Hepatic stellate cell (primary cell): ENCODE measurements around the gene ANKH.
A peak's percentile ranks its signal among the peaks of the same experiment; 100 is the strongest.
"Not testable (repeated sequence)": the region's sequence is repeated elsewhere in the genome, so short reads cannot be mapped to it uniquely, and the experiment has no call there.

ENCODE experiments used
- DNase-seq: peaks from one replicate; pipeline ENCODE4 v3.0.0; 2011; ENCODE audit warnings: low spot score

ANKH gene

DNA sequence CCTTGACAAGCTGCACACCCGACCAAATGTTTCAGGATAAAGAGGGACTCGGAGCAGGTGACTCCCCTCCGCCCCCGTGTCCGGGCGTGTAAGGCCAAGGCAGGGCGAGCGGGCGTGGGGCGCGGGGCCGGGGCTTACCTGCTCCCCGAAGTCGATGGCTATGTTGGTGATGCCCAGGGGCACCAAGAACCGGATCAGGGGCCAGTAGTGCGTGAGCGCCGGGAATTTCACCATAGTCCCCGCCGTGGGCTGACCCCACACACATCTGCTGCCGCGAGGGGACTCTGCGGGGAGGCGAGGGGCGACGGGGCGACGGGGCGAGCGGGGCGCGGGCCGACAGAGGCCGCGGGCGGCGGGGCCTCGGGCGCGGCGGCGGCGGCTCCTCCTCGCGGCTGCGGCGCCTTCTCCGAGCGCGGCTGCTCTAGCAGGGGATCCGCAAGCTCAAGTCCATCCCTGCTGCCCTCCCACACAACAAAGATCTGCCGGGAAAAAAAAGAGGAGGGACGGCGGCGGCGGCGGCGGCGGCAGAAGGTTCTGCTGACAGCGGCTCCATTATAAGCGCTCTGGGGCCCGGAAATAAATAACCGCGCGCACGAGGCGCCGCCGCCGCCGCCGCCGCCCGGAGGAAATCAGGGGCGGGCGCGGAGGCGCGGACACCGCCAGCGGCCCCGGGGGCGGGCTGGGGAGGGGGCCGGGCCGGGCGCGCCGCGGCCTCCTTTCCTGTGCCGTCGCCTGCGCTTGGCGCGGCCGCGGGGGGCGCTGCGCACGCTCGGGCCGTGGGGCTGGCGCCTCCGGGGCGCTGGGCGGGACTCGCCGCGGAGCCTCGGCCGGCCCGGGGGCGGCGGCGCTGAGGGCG lies at the start of gene ANKH:
ANKH (minus strand) TSS at position 565 of the 856 bp plus-strand sequence; CDS start at position 234, 331 bp downstream.
- peak; percentile 80 for DNase-seq

GRCh38 chr5:14920121-14920520 lies 48.5 kb upstream of the ANKH start:
- DNase-seq: no peak

DNA sequence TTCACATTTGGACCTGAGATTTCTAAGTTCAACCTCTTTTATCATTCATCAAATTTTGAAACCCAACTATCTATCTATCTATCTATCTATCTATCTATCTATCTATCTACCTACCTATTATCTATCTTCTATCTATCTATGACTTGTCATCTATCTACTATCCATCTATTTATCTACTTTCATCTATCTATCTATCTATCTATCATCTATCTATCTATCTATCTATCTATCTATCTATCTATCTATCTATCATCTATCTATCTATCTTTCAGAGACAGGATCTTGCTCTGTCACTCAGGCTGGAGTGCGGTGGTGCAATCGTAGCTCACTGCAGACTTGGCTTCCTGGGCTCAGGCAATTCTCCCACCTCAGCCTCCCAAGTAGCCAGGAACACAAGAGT lies 47.5 kb upstream of the ANKH start:
- not testable (repeated sequence) for DNase-seq

DNA sequence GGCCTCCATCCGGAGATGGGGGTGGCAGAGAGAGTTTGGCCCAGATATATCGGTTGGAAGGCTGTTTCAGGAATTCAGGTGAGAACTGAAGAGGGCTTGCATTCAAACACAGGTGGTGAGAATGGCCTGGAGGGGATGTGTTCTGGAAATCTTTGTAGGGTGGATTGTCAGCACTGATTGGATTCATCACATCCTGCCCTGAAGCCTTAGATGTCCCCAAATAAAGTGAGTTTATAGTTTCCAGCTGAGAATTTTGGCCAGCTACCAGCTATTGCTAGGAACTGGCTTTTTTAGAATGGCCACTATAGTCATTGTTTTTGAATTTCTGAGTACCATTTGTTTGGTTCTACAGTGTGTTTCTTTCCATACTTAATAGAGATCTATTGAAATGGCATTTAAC lies 46.1 kb upstream of the ANKH start:
- DNase-seq: no peak

DNA sequence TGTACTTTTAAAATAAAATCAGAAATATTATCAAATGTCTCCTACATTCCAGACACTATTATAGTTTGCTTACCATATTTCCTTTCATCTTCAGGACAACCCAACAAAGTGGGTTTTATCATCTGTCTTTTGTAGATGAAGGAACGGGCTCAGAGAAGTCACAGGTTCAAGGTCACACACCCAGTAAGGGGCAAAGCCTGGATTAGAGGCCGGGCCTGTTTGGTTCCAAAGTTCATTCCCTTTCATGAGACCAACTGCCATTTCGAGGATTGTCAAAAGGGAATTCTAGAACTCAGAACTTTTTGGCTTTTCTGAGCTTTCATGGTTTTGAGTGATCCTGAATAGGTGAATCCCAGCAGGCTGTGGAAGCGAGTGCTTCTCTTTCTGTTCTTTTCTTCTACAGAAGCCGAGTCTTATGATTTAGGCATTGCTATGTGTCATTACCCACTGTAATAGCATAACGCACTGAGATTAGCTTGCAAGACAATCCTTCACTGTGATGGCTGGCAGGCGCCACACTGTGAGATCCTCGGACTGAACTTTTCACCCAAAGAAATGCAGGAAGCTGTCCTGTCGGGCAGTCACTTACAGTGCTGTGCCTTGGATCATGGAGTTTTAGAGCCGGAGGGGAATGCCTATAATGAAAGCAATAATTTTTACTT lies 43.8 kb upstream of the ANKH start:
- no peak for DNase-seq

- DNase-seq: peak; percentile 52
Measured at GRCh38 chr5:14914623-14915260, 43.2 kb upstream of the ANKH start.

- no peak for DNase-seq
Measured at GRCh38 chr5:14914193-14914592, 42.6 kb upstream of the ANKH start.

- DNase-seq: no peak
Measured at GRCh38 chr5:14913096-14913495, 41.5 kb upstream of the ANKH start.

GRCh38 chr5:14912206-14912605 lies 40.6 kb upstream of the ANKH start:
- DNase-seq: no peak

GRCh38 chr5:14909369-14909768 lies 37.8 kb upstream of the ANKH start:
- DNase-seq: no peak

- DNase-seq: peak; percentile 7
Measured at GRCh38 chr5:14908172-14908571, 36.6 kb upstream of the ANKH start.

DNA sequence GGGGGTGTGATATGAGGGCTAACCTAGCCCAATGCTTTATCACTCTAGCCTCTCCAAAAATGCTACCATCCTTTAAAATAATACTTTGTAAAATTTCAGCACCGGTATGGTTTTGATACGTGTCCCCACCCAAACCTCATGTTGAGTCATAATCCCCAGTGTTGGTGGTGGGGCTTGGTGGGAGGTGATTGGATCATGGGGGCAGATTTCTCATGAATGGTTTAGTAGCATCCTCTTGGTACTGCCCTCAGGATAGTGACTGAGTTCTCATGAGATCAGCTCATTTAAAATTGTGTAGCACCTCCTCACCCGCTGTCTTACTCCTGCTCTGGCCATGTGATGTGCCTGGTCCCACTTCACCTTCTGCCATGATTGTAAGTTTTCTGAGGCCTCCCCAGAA lies 35.0 kb upstream of the ANKH start:
- DNase-seq: no peak

DNA sequence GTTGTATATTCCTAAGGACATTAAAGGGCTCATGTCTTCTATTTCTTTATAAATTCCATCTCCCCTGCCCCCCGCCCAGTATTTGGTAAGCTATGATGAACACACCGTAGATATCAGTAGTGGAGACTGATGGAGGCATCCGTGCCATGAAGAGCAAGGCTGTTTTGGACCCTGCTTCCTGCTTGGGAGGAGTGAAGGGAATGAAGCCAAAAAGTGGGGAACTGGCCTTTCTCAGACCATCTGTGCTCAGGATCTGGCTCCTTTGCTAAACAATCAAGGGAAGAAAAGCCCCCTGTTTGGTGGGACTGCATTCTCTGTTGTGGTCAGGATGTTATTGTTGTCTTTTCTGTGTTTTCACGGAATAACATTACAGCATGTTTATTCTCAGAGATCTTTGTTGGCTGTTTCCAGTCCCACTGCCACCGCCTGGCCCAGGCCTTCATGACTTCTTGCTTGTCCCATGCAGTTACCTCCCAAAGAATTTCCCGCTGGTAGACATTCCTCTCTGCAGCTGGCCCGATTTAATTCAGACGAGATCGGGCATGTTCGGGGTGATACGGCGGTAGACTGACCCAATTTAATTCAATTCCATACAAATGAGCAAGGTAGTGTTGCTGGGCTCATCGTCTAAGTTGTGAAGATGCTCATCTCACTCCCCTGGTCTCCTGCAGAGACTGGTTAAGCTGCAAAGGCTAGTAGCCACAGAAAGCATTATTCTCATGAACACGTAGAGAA lies 31.4 kb upstream of the ANKH start:
- DNase-seq: no peak

- peak; percentile 73 for DNase-seq
Measured at GRCh38 chr5:14901462-14902051, 30.0 kb upstream of the ANKH start.

DNA sequence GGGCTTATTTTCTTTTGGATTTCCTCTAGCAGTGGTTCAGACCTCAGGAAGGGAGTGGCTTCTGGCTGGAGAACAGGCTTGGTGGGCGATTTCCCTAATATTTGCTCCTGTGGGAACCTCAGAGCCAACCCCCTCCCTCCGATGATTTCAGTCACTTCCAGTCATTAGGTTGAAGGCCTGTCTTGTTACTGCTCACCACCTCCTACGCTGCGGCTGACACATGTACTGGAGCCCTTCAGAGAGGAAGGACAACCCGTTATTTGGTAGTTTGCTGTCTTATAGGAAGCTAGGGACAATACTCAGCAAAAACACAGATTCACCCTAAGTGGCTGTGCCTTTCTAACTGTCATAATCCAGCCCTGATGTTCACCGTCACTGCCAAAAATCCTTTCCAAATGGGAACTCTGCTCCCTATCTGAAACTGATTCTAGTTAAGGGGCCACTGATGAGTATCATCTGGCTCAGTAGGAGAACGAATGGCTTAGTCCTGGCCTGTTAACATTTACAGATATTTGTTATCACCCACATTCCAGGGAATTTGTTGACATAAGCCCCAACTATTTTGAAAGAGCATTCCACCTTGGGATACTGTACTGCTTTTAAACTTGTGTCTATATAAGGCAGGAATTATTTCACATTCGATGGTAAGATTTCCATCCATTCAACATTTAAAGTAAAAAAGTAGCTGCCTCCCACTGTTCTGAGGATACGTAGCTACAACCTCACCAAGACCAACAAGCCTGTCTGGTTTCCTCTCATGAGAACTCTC lies 29.3 kb upstream of the ANKH start:
- peak; percentile 63 for DNase-seq

DNA sequence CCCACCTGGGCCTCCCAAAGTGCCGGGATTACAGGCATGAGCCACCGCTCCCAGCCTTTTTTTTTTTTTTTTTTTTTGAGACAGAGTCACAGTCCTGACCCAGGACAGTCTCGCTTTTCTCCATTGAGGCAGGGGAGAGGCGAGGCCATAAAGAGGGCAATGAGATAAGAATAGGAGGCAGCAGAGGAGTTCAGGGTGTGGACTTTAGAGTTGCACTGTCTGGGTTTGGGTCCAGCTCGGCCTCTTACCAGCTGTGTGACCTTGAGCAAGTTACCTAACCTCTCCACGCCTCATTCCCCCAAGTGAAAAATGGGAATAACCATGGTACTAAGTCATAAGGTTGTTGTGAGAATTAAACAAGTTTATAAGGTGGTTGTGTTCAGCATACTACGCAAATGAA lies 24.6 kb upstream of the ANKH start:
- no peak for DNase-seq

GRCh38 chr5:14895301-14895700 lies 23.7 kb upstream of the ANKH start:
- no peak for DNase-seq

- no peak for DNase-seq
Measured at GRCh38 chr5:14894748-14895147, 23.2 kb upstream of the ANKH start.

DNA sequence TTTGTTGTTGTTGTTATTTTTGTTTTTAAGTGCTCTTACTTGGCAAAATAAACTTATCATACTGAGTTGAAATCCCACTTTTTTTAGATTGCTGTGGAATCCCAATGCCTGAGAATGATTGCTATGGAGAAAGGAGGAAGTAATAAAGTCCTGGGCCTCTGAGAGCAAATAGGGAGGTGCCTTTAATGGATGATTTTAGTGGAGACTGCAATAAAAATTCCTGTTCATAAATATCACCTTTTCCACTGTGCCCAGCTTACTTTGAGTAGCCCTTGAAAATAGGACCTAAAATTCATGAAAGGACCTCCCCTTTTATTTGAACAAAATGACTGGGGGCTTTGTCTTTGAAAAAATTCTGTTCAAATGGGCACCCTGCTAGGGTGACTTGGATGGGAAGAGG lies 21.8 kb upstream of the ANKH start:
- no peak for DNase-seq

DNA sequence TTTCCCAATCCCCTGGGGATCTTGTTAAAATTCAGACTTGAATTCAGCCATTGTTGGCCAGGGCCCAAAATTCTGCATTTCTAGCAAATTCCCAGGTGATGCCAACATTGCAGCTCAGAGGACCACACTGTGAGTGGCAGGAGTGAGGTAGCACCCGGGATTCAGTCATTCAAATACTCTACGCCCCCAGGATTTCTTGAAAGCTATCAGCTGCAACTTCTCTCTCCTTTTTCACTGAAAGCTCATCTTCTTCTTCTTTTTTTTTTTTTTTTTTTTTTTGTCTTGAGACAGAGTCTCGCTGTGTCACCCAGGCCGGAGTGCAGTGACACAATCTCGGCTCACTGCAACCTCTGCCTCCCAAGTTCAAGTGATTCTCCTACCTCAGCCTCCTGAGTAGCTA lies 19.3 kb upstream of the ANKH start:
- no peak for DNase-seq

- no peak for DNase-seq
Measured at GRCh38 chr5:14884062-14884612, 12.6 kb upstream of the ANKH start.
